ENCODE results near the gene CCPG1. TPM values are rescaled to one million over a fixed set of nuclear protein-coding genes. Genes with fewer than 3 reads are reported as not detected.

CCPG1 gene
- total and polyA plus RNA-seq, 10 of the 15 experiments (the other 5 are each of a cell fraction or from before 2014, with no cell fraction given) = 5.1 to 15.8 (median 10.0) TPM

- TF ChIP-seq TCF3 (IDR thresholded peaks at IDR 0.05; ENCODE audit: borderline replicate concordance, insufficient read depth, low read depth, low read length) = no peak
- TF ChIP-seq ETV6 (conservative IDR thresholded peaks at IDR 0.05 in 1 of 2, IDR thresholded peaks at IDR 0.05 in 1 of 2; ENCODE audit: borderline replicate concordance in 1 of 2, low read depth in 1 of 2) = no peak
- TF ChIP-seq KDM1A (IDR thresholded peaks at IDR 0.05; ENCODE audit: borderline replicate concordance) = no peak
- peak; percentile 96 for TF ChIP-seq POLR2AphosphoS5 (IDR thresholded peaks at IDR 0.05; ENCODE audit: low read length)
- no peak for TF ChIP-seq NFIC (IDR thresholded peaks at IDR 0.05; ENCODE audit: low read depth, low read length)
- 0 out of 2 replicates have a peak, but pooled peaks have one; percentile 41 for TF ChIP-seq NR2C1 (IDR thresholded peaks at IDR 0.05)
- peak; percentile 96 for TF ChIP-seq CBFB (IDR thresholded peaks at IDR 0.05; ENCODE audit: low read depth)
- TF ChIP-seq IRF4 (IDR thresholded peaks at IDR 0.05; ENCODE audit: low read depth, low read length) = peak; percentile 44; the same call in 1 of the 2 replicates
- TF ChIP-seq BCL11A (IDR thresholded peaks at IDR 0.05; ENCODE audit: low read depth, low read length) = no peak
- TF ChIP-seq ASH2L (IDR thresholded peaks at IDR 0.05; ENCODE audit: borderline replicate concordance, low read depth) = peak; percentile 71; the same call in 1 of the 2 replicates
- no peak for TF ChIP-seq STAT3 (IDR thresholded peaks at IDR 0.05; ENCODE audit: low read depth, low read length)
- TF ChIP-seq ZNF622 (IDR thresholded peaks at IDR 0.05) = no peak
- no peak for TF ChIP-seq ZZZ3 (IDR thresholded peaks at IDR 0.05; ENCODE audit: control insufficient read depth, insufficient read length, low read depth)
- no peak for TF ChIP-seq RFX5 (IDR thresholded peaks at IDR 0.05; ENCODE audit: low read depth, low read length)
- TF ChIP-seq HSF1 (IDR thresholded peaks at IDR 0.05; ENCODE audit: low read depth, low read length) = no peak
- TF ChIP-seq EZH2 (IDR thresholded peaks at IDR 0.05; ENCODE audit: borderline replicate concordance, control insufficient read depth, low read depth, low read length) = no peak
- peak; percentile 88 for TF ChIP-seq RELB (IDR thresholded peaks at IDR 0.05; ENCODE audit: low read depth)
- TF ChIP-seq MEF2A (IDR thresholded peaks at IDR 0.05; ENCODE audit: insufficient read depth, low read depth, low read length) = no peak
- no peak for TF ChIP-seq BRCA1 (IDR thresholded peaks at IDR 0.05; ENCODE audit: low read depth, low read length)
- TF ChIP-seq NFXL1 (IDR thresholded peaks at IDR 0.05; ENCODE audit: borderline replicate concordance) = no peak
- TF ChIP-seq NKRF (conservative IDR thresholded peaks at IDR 0.05) = peak; percentile 78
- TF ChIP-seq PKNOX1 (IDR thresholded peaks at IDR 0.05) = 0 out of 2 replicates have a peak, but pooled peaks have one; percentile 10
- peak; percentile 62; the same call in 1 of the 2 replicates for TF ChIP-seq RB1 (IDR thresholded peaks at IDR 0.05; ENCODE audit: borderline replicate concordance)
- TF ChIP-seq SIX5 (IDR thresholded peaks at IDR 0.05; ENCODE audit: low read depth, low read length, severe bottlenecking) = peak; percentile 23
Observed at GRCh38 chr15:55318588-55319494, 89.3 kb downstream of the CCPG1 start, which contains the start of the genes PIGB and PIGBOS1 (continued).

All from GM12878 (cell line).